T1000 (cell line): ENCODE results near the gene KCNQ1.

Experiments
- DNase-seq: peaks from one replicate; lab custom pipeline; 2025; ENCODE audit warnings: mixed read lengths; lab: John Stamatoyannopoulos, UW

The KCNQ1 gene

DNA sequence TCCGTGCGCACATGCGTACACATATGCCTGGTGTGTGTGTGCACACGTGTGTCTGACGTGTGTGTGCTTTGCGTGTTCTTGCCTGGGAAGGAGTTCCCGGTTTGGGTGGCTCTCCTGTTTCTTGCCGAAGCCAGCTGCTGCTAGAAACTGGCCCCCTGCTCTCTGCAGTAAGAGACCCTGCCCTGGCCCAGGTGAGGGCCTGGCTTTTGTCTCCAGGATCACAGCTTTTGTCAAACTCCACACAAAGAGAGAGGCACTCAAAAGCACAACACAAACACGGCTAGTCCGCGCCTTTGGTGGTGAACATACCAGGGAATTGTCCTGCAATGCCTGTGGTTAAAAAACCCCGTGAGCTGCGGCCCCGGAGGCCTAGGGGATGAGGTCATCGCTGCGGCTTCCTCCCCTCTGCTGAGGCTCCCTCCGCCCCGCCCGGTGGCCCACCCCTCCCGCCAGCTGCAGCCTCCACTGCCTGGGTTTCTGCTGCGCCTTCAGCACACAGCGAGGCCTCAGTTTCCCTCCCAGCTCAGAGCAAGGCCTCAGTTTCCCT lies 88.9 kb downstream of the KCNQ1 start:
- peak; percentile 54 for DNase-seq

DNA sequence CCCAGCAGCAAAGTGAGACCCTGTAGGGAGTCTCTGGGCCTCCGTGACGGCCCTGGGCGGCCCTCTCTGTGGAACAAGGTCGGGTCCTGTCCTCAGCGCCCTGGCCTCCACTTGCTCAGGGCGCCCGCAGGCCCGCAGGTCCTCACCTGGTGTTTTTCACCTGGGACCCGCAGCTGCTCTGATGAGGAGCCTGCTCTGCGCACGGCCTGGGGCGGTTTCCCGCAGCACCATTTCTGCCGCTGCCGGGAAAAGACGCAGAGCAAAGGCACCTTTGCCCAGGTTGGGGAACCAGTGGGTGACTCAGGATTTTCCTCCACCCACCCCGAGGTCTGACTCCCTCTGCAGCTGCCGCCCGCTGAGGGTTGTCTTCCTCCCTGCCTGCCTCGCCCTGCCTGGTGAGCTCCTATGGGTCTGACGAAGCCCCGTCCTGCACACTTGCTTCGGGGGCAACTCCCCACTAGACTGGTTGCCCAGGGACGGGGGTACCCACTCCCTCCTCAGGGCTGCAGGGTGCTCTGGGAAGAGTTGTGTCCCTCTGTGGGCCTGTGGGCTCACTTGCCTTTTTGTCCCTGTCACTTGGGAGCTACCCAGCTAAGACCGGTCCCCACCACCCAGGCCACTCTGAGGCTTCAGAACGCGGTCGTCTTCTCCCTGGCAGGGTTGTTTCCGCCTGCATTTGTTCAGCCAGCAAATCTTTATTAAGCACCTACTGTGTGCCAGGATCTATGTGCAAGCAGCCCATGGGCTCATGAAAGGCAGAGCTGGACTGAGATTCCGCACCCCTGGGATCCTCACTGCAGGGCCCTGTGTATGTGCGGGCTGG lies 89.5 kb downstream of the KCNQ1 start:
- DNase-seq: no peak

DNA sequence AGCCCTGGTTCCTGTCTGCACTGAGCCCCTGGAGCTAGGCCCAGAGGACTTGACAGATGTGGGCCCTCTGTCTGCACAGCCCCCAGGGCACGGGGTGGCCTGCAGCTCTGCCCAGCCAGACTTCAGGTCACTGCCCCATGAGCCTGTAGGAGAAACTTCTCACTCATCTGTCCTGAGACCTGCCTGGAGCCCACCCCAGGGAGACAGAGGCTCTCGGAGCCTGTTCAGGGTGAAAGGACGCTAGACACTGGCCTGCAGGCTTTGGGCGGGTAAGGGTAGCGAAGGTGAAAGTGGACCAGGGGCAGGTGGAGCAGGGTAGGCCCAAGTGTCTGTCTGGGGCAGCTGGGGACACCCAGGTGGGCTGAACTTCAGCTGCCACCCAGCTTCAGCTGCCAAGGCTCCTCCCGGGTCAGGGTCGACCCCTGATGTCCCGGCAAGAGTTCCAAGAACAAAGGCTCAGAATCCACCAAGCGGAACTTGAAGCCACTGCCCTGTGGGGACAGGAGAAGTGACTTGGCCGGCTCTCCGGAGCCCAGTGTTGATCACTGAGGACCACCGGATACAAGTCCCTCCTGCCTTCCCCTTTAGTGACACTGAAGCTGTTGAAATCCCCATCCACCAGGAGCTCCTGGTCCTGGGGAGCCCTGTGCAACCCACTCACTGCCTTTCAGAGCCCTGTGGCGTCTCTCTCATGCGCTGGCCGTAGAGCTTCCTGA lies 90.3 kb downstream of the KCNQ1 start:
- no peak for DNase-seq

DNA sequence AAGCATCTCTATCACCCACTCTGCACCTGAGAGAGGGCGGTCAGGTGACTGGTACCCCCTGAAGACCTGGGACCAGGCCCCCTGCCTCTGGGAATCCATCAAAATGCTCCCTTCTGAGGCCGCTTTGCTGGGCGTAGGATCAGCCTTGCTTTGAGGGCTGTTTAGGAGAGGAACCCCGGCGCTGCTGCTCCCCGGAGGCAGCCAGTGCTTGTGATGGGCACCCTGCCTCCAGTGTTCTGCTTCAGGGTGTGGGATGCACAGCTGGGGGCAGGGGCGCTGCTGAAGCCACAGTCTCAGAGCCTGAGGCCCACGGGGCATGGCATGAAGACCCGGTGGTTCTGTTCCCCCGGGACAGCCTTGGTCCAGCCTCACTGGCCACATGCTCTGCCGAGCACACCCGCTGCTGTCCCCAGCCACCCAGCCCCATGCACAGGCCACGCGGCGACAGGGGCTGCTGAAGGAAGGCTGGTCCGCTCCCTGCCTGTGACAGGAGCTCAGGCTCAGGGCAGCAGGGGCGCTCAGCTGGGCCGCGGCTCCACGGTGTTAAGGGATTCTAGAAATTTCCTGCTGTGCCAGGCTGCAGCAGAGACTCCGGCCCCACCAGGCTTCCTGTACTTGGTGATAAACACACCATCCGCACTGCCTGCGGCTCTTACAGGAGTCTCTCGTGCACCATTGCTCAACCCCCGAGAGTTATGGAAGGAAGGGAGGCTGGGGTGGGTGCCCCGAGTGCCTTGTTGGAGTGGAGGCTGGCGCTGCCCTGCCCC lies 91.0 kb downstream of the KCNQ1 start:
- no peak for DNase-seq

DNA sequence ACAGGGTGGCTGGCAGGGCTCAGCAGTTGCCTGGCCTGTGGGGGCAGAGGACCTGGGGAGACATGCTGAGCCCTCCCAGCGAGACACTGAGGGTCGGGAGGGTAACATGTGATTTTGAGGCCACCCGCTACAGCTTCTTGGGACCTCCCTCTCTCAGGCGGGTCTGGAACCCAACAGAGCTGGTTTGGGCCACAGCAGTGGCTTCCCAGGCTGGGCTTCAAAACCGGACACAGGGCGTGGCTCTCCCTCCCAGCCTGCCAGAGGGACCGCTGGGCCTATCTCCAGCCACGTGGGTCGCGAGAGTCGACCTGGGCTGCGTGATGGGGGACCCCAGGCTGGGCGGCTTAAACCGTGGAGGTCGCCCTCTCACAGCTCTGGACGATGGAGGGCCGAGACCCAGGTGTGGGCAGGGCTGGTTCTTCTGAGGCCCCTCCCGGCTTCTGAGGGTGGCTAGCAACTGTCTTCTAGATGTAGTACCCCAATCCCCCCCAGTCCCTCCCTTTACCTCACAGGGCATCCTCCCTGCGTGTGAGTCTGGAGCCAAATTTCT lies 91.7 kb downstream of the KCNQ1 start:
- DNase-seq: no peak

DNA sequence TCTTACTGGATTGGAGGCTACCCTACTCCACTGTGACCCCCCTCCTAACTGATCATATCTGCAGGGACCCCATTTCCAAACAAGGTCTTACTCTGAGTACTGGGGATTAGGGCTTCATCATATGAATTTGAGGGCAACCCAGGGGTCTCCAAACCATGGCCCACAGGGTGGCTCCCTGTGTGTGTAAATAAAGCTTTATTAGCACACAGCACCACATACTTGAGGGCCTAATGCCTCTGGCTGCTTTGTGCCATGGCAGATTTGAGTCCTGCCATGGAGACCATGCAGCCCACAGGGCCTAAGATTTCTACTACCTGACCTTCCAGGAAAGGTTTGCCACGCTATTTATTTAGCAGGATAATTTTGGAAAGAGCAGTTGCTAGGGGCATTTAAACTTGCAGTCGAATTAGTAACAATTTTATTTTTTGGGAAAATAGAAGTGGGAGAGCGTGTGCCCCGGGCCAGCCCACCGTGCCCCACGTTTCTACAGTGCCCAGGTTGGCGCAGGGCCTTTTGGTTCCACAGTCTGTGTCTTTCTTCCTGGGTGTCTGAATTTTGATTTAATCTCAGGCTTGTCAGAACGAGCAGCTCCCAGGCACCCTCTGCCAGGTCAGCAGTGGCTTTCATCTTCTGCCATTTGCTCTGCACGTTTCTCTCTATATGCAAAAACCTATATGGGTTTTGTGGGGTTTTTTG lies 92.3 kb downstream of the KCNQ1 start:
- no peak for DNase-seq

DNA sequence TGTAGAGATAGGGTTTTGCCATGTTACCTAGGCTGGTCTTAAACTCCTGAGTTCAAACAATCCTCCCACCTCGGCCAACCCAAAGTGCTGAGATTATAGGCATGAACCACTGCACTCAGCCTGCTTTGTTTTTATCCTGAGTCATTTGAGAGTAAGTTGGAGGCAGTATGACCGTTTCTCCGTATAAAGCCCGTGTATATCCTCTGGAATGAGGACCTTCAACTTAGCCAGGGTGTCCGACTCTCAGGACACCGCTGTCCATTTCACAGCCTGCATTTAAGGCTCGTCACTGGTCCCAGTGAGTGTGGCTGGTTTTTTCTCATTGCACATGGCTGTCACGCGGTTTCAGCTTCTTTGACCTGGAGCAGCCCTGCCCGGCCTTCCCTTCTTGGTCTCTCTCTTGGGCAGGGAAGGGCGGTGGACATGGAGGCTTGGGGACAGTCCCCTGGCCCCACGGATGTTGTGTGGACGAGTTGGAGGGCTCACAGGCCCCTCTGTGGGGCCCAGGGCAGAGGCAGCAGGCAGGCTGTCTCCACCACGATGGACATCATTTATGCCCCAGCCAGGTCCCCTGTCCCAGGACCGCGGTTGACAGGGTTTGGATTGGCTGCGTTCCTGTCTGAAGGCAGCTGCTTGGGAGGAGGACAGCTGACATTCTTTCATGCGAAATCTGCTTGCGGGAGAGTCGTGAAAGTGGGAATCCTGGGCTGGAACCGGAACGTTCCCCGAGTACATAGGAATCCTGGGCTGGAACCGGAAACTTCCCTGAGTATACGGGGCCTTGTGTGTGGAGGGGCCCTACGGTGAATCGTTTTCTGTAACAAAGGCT lies 93.3 kb downstream of the KCNQ1 start:
- DNase-seq: no peak

DNA sequence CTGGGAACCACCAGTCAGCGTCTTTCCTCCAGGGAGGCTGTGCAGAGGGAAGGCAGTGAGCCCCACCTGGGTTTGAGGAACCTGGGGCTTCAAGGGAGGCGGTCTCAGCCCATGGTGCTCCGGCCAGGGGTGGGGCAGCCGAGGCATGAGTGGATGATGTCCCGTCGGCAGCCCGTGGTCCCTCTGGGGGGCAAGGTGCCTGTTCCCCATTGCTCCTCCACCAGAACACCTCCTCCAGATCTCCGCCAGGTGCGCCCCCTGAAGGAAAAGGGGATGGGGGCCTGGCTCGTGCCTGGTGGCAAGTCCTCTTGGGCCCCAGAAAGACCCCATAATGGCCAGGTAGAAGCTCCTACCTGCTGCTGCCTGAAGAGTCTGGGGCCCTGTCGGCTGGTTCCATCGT lies 94.1 kb downstream of the KCNQ1 start:
- no peak for DNase-seq

DNA sequence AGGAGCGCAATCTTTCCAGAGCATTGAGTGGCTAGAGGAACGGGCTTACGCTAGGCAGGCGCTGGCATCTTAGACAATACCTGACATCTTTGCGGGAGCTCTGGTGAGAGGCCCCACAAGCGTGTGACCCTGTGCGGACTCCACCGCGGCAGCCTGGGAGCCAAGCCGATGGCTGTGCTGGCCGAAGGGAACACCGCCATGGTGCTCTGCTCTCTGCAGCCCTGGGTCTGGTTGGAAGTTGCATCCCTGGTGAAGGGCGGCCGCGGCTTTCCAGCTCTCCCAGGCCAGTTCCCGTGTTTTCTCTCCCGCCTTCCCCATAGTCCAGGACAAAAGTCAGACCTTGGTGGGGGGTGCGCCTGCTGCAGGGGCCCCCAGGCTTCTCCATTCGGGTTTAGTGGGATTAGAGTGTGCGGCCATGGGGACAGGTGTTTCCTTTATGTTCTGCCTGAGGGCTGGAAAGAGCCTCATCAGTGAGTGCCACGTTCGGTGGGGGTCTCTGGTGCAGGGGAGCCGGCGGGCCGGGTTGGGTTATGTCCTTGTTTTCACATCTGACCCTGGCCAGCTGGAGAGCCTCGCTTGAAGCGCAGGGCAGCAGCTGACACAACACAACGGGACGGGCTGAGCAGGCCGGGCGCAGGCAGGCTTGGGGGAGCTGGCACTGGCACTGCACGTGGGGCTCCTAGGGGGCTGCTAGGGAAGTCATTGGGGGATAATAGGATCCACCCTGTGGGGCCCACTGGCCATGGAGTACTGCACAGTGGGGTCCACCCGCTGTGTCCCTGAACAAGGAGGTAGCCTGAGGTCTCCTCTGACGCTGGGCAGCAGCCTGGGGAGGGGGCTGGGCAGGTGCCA lies 94.8 kb downstream of the KCNQ1 start:
- DNase-seq: no peak

DNA sequence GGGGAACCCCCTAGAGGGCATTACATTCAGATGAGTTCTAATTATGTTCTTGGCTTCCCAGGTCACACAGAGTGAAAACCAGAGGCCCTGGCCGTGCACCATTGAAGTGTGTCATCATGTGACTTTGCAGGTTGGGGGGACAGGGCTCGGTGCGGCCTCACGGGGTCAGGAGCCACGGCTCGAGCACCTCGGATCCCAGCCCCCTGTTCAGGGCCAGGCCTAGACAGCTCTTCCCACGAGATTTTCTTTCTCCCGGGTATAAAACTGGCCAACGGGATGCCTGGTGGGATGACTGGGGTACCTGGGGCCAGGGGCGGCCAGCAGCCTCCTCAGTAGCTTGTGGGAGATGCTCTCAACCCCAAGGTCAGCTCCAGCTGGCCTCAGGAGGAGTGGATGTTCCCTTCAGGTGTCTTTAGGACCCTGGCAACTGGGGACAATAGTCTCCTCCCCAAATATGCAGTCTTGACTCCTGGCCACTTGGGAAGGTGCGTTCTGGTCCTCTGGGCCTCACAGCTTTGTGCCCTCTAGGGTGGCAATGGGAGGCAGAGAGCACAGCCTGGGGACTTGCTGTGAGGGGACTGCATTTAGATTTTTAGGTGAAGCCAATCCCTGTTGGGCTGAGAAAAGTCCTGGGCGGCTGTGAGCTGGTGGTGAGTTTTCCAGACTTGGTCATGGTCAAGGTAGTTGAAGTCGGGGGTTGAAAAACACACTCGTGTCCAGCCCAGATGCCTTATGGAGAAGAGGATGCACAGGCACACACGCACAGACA lies 95.6 kb downstream of the KCNQ1 start:
- no peak for DNase-seq

DNA sequence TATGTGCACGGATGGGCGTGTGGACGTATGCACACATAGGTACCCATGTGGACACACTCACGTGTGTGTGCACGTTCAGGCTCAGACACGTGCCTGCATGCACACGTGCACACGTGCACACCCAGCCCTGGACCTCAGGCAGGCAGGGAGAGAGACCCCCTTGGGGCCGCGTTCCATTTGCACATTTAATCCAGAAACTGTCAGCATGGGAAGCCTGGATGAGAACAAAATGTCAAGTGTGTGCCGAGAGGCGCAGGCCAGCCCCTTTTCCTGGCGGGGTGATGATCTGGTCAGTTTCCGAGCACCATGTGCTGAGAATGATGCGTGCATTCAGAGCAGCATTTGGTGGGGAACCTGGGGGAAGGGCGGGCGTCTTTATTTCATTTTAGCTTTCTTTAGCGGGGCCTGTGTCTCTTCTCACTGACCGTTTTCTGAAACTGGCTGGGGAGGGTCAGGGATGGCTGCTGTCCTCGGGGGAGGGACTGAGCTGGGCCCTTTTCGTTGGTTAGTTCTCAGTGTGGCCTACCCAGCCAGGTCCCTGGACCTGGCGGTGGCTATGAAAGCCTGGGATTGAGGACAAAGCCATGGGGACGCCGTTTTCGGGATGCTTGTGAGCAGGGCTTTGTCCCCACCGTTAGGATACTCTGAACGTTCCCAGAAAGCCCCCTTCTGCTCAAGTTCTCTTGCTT lies 96.3 kb downstream of the KCNQ1 start:
- DNase-seq: no peak

DNA sequence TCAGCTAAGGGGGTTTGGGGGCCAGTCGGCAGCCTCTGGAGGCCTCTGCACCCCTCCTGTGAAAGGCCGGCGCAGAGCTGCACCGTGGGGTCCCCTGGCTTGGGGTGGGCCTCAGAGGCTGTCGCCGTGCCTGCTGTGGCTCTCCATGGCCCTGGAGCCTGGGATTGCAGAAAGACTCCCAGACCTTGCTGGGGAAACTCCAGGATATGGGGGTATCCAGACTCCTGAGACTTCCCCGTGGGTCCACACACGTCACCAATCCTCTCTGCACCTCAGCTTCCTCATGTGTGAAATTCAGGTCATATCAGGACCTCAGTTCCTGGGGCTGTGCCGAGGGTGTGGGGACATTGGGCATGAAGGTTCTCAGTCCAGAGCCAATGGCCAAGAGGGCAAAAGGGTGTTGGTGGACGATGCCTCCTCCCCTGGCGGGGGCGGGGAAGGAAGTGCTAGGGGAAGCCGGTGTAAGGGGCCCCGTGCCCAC lies 97.1 kb downstream of the KCNQ1 start:
- DNase-seq: no peak

DNA sequence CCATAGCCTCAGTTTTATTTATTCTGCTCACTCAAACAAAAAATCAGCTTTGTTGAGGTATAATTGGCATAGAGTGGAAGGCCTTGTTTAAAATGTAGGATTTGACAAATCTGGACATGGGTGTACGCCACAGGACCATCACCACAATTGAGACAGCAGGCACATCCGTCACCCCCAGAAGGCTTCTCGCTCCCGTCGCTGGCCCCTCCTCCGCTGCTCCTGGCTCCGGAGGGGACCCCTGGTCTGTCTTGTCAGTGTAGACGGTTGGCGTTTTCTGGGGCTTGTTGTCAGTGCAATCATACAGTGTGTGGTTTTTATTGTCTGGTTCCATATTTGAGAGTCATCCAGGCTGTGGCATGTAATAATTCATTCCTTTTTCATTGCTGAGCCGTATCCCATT lies 97.6 kb downstream of the KCNQ1 start:
- DNase-seq: no peak

DNA sequence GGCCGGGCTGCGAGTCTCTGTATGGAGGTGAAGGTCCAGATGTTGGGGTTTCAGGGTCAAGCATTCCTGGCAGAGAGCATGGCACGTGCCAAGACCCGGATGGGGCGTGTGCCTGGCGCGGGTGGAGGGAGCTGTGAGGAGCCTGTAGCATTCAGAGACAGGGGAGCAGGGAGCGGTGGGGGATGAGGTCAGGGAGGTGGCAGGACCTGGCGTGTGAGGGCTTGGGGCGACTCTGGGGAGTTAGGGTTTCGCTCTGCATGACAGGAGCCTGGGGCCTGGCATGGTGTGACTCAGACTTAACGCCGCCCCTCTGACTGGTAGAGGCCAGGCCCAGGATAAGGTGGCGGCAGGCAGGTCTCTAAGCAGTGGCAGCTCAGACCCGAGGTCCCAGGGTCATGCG lies 103.0 kb downstream of the KCNQ1 start:
- no peak for DNase-seq

DNA sequence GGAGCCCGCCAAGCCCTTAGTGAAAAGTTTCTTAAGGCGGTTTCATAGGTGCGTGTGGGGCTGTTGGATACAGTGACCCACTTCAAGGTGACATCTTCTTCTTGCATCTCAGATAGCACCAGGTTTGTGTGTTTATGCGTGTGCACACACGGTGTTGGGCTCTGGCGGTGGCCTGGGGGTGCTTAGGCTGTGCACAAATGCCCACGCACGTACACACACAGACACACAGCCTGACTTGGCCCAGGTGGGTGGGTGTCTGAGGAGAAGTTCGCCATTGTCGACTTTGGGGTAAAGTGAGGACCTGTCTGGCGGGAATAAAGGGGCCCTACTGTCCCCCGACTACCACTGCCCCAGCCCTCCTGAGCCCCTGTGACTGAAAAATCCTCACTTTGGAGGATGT lies 103.8 kb downstream of the KCNQ1 start:
- DNase-seq: no peak

DNA sequence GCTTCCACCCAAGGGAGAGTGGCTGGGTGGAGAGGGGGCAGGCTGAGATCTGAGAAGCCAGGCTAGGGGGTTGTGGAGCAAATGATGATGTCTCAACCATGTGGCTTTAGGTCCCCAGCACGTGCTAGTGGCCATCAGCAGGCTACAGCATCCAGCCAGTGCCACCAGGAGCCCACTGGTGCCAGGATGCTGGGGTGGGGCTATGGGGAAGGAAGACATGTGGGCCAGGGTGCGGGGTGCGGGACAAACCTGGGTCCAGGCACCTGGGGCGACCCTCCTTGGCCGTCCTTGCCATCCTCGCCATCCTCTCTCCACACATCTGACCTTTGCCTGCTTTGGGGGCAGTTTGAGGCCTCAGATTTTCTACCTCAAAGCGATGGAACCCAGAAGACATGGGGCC lies 104.3 kb downstream of the KCNQ1 start:
- DNase-seq: no peak

DNA sequence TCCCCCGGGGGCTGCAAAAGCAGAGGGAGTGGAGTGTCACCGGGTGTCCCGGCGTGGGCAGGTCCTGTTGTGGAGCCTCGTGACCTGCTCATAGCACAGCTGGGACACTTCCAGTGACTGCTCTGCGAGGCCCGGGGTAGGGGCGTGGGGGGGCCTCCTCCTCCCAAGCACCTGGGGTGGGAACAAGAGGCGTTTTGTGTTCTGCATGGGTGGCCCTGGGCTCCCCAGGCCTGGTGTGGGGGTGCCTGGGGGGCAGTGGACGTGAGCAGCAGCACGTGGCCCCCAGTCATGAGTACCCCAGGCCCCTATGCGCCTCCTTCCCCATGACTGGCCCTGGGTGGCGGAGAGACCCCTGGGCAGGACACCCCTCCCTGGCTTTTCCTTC lies 104.7 kb downstream of the KCNQ1 start:
- DNase-seq: no peak

DNA sequence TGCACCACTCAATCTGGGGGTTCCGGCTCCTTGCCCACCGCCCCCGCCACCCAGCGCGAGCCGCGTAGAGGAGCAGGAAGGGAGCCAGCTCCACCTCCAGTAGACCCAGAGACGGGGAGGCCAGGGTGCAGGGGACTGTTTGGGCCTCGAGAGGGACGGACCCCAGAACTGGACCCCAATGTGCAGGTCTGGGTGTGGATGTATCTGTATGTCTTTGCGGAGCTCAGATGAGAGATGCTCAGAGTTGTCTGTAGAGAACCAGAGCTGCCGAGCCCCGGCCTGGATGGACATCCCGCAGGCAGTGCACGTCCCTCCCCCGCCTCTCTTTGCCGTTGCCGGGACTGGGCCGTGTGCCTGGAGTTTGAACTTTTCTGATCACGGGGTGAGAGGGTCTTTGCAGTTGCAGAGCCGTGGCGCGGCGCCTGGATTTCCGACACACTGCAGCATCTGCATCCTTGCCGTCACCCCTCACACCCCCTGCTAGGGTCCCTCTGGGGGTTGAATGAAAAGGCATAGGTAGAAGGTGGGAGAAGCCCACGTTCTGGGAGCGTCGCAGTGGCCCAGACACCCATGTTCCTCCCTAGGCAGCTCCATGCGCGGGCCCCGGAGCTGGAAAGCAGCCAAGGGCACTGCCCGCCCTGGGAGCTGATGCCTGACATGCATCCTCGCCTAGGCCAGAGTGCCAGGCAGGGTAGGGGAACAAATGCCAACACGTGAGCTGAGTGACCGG lies 105.2 kb downstream of the KCNQ1 start:
- DNase-seq: no peak
